ENCODE results near the gene BRMS1. TPM values are rescaled to one million over a fixed set of nuclear protein-coding genes. Genes with fewer than 3 reads are reported as not detected.
"Not testable (repeated sequence)": the region's sequence is repeated elsewhere in the genome, so short reads cannot be mapped to it uniquely, and the experiment has no call there.

Gene BRMS1
- 42.3 and 47.0 TPM in 2 replicates for total RNA-seq

DNA sequence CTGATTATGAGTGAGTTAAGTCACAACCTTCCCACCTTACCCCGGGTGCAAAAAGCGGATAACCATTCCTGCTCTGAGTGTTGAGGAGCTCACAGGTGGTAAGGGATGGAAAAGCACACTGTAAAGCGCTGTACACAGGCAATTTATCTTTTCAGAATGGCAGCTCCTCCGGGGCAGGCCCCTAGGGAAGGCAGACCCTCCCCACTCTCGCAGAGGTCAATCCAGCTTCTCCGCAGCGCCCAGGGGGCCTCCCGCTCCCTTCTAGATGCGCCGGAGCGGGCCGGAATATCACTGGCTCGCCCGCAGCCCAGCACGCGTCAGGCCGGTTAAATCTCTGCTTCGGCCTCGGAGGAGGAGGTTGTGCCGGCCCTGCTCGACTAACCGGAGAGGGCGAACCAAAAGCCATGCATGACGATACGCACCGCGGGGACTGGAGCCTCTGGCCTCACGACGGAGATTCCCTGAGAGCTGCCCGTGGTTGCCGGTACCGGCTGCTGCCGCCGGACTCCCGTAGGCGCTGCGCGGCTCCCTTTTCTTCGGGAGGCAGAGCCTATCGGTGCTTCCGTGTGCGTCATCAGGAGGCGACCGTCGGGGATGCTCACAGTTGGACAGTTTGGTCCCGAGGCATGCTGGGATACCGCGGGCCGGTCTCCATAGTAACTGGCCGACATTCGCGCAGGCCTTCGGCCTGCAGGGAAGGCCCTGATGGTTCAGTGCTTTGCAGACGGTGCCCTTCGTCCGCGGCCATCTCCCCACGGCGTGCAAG, at the start of gene BRMS1:
BRMS1 (minus strand) TSS at position 555 of the 766 bp plus-strand sequence. CDS start 2,870 bp downstream, outside the sequence.
- DNase-seq (ENCODE audit: low read depth): peak; percentile 98
- peak within 1 kb of the TSS; percentile 77 for H3K4me3 ChIP-seq (ENCODE audit: low read depth, low read length)
- TF ChIP-seq CTCF (IDR thresholded peaks at IDR 0.05; ENCODE audit: insufficient read depth, low read depth, low read length): peak; percentile 11

DNA sequence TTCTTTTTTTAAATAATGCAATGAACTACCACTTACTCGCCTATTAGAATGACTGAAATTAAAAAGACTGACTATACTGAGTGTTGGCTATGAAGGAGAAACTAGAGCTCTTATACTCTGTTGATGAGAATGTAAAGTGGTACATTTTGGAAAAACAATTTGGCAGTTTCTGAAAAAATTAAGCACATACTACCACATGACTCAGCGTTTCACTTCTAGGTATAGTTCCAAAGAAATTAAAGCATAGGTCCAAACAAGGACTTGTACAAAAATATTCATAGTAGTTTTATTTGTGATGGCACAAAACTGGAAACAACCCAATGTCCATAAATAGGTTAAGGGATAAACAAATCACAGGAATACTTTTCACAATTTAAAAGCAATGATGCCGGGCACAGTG, 49.0 kb upstream of the BRMS1 start:
- TF ChIP-seq CTCF (IDR thresholded peaks at IDR 0.05; ENCODE audit: insufficient read depth, low read depth, low read length): no peak
- DNase-seq (ENCODE audit: low read depth): no peak
- H3K4me3 ChIP-seq (ENCODE audit: low read depth, low read length): no peak overlapping the region

GRCh38 chr11:66391322-66391721, 46.4 kb upstream of the BRMS1 start:
- no peak for DNase-seq (ENCODE audit: low read depth)
- no peak for TF ChIP-seq CTCF (IDR thresholded peaks at IDR 0.05; ENCODE audit: insufficient read depth, low read depth, low read length)
- no peak overlapping the region for H3K4me3 ChIP-seq (ENCODE audit: low read depth, low read length)

DNA sequence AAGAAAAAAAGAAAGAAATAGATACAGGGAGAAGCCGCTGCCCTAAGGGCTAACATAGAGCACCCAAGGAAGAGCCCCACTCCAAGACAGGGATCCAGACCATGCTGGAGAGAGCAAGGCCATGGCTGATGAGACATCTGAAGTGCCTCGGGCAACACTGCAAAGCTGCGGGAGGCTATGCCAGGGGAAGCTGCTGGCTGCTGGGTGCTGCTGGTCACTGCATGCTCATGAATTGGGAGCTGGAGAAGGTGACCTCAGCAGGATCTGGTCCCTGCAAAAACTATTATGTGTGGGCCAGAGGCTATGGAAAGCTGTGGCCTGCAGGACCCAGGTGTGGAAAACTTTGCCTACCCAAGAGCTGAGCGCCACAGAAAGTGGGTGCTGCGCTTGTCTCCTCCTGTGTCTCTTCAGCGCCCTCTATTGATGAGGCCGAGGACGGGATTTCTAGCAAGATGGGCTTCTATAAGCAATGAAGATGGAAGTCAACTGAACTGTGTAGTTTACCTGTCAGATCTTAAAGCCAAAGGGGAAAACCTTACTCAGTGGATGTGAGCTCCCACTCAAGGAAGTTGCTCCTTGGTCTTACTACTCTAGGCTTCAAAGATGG, 44.0 kb upstream of the BRMS1 start:
- peak; percentile 95 for TF ChIP-seq CTCF (IDR thresholded peaks at IDR 0.05; ENCODE audit: insufficient read depth, low read depth, low read length)
- no peak overlapping the region for H3K4me3 ChIP-seq (ENCODE audit: low read depth, low read length)
- peak; percentile 80 for DNase-seq (ENCODE audit: low read depth)

DNA sequence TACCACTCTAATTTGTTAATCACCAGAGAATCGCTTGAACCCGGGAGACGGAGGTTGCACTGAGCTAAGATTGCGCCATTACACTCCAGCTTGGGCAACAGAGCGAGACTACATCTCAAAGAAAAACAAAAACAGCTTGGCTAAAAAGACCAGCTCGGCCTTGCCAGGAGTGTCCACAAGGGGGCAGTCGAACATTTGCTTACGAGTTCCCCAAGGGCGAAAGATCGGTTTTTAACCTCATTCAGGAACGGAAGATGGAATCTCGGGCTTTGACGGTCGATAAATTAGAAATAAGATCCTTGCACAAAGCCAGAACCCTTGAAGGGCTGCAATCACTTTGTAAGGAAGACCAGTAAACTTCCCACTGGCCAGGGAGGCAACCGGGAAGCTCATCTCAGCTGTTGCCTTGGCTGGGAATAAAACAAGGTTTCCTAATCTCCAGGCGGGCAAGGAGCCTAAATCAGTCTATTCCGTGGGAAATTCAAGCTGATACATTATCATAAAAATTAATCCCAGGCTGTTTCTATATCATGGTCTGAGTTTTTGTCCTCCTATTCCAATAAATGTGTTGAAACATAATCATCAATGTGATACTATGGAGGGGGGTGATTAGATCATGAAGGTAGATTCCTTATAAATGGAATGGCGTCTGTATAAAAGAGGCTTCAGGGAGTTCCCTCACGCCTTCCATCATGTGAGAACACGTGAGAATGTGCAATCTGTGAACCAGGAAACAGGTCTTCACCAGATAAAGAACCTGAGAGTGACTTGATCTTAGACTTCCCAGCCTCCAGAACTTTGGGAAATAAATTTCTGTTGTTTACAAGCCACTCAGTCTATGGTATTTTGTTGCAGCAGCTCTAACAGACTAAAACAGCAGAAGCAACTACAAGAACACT, 41.5 kb upstream of the BRMS1 start:
- peak; percentile 90 for TF ChIP-seq CTCF (IDR thresholded peaks at IDR 0.05; ENCODE audit: insufficient read depth, low read depth, low read length)
- H3K4me3 ChIP-seq (ENCODE audit: low read depth, low read length): peak overlapping the region; percentile 36
- DNase-seq (ENCODE audit: low read depth): peak; percentile 90

DNA sequence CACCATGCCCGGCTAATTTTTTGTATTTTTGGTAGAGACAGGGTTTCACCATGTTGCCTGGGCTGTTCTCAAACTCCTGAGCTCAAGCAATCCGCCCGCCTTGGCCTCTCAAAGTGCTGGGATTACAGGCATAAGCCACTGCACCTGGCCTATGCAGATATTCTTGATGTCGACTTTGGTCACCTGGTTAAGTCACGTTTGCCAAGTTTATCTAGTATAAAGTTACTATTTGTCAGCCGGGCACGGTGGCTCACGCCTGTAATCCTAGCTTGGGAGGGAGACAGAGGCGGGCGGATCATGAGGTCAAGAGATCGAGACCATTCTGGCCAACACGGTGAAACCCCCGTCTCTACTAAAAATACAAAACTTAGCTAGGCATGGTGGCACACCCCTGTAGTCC, 39.4 kb upstream of the BRMS1 start:
- H3K4me3 ChIP-seq (ENCODE audit: low read depth, low read length); DNase-seq (ENCODE audit: low read depth): not testable (repeated sequence)

DNA sequence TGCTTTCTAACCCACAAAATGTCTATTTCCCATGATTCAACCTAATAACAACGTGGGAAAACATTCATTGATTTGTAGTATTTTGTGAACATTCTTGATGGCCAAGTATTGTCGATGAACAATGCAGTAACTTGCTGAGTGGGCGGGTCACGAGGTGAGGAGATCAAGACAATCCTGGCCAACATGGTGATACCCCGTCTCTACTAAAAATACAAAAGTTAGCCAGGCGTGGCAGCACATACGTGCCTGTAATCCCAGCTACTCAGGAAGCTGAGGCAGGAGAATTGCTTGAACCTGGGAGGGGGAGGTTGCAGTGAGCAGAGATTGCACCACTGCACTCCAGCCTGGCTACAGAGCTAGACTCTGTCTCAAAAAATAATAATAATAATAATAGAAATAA, 35.4 kb upstream of the BRMS1 start:
- not testable (repeated sequence) for DNase-seq (ENCODE audit: low read depth); H3K4me3 ChIP-seq (ENCODE audit: low read depth, low read length)

GRCh38 chr11:66373690-66374287, 28.9 kb upstream of the BRMS1 start:
- H3K4me3 ChIP-seq (ENCODE audit: low read depth, low read length); DNase-seq (ENCODE audit: low read depth): not testable (repeated sequence)

All from fibroblast of villous mesenchyme (primary cell).